Measurements from ENCODE around the gene TEX22. TPM values are rescaled to one million over a fixed set of nuclear protein-coding genes. Genes with fewer than 3 reads are reported as not detected.
A peak's percentile ranks its signal among the peaks of the same experiment; 100 is the strongest.

TEX22 gene
- total RNA-seq, 4 donors from 2014 or later: 0.22 to 0.81 (median 0.33) TPM; not detected in 1

- H3K4me3 ChIP-seq (replicated peaks in 1 of 3): peak overlapping the region in 2 of 3 donors; percentile 96 to 97
- H3K27ac ChIP-seq: peak overlapping the region in 2 of 3 donors; percentile 74 to 80
- peaks cover 3 to 4% of the 10 kb centered on the region in 2 donors for H3K36me3 ChIP-seq
- peaks cover 12 to 20% of the 10 kb centered on the region in 2 donors for H3K4me1 ChIP-seq
- no peaks in the 10 kb centered on the region for H3K9me3 ChIP-seq
- TF ChIP-seq POLR2A (IDR thresholded peaks at IDR 0.05) (no peak), CTCF (IDR thresholded peaks at IDR 0.05) (no peak)
- intact Hi-C loops (cut with DNase I): no loop called here
- no peak for DNase-seq
- WGBS, 2 donors: 82 to 86% methylated on average over 8 to 13 of the region's 13 CpGs
- no peaks in the 10 kb centered on the region for H3K27me3 ChIP-seq
Observed at GRCh38 chr14:105397350-105397931, 897 bp upstream of the TEX22 start.

- DNase-seq: no peak
- H3K27ac ChIP-seq: peak overlapping the region; percentile 74 to 80 (median 78)
- 37 to 41% methylated on average over 15 to 25 of the region's 41 CpGs for WGBS, 2 donors
- no peaks in the 10 kb centered on the region for H3K27me3 ChIP-seq
- H3K4me1 ChIP-seq: peaks cover 12 to 20% of the 10 kb centered on the region in 2 donors
- TF ChIP-seq POLR2A (IDR thresholded peaks at IDR 0.05) (no peak), CTCF (IDR thresholded peaks at IDR 0.05) (no peak)
- intact Hi-C loops (cut with DNase I): no loop called here
- H3K36me3 ChIP-seq: peaks cover 3 to 4% of the 10 kb centered on the region in 2 donors
- H3K4me3 ChIP-seq (replicated peaks in 1 of 3): peak overlapping the region; percentile 68 to 97 (median 96)
- H3K9me3 ChIP-seq: no peaks in the 10 kb centered on the region
Observed at GRCh38 chr14:105398726-105399465, 558 bp downstream of the TEX22 start.

GRCh38 chr14:105399466-105399775, 1.1 kb downstream of the TEX22 start:
- DNase-seq: no peak
- peaks cover 12 to 20% of the 10 kb centered on the region in 2 donors for H3K4me1 ChIP-seq
- peaks cover 3 to 4% of the 10 kb centered on the region in 2 donors for H3K36me3 ChIP-seq
- intact Hi-C loops (cut with DNase I): no loop called here
- WGBS, 2 donors: 88 to 96% methylated on average over 4 to 8 of the region's 8 CpGs
- H3K9me3 ChIP-seq: no peaks in the 10 kb centered on the region
- no peak overlapping the region for H3K27ac ChIP-seq
- H3K4me3 ChIP-seq (replicated peaks in 1 of 3): peak overlapping the region in 1 of 3 donors; percentile 96
- TF ChIP-seq POLR2A (IDR thresholded peaks at IDR 0.05) (no peak), CTCF (IDR thresholded peaks at IDR 0.05) (no peak)
- no peaks in the 10 kb centered on the region for H3K27me3 ChIP-seq

GRCh38 chr14:105400016-105400415, 1.7 kb downstream of the TEX22 start:
- WGBS, 2 donors: 93 to 95% methylated on average over 6 to 8 of the region's 9 CpGs
- intact Hi-C loops (cut with DNase I): no loop called here
- H3K27me3 ChIP-seq: no peaks in the 10 kb centered on the region
- no peak for DNase-seq
- peaks cover 12 to 20% of the 10 kb centered on the region in 2 donors for H3K4me1 ChIP-seq
- H3K4me3 ChIP-seq (replicated peaks in 1 of 3): no peak overlapping the region
- H3K9me3 ChIP-seq: no peaks in the 10 kb centered on the region
- peaks cover 3 to 4% of the 10 kb centered on the region in 2 donors for H3K36me3 ChIP-seq
- TF ChIP-seq POLR2A (IDR thresholded peaks at IDR 0.05) (no peak), CTCF (IDR thresholded peaks at IDR 0.05) (no peak)
- H3K27ac ChIP-seq: no peak overlapping the region

GRCh38 chr14:105401699-105402098, 3.4 kb downstream of the TEX22 start:
- Histone ChIP-seq H3K9me3 (no peaks in the 10 kb centered on the region), H3K36me3 (peaks cover 3 to 4% of the 10 kb centered on the region in 2 donors), H3K27ac (no peak overlapping the region), H3K4me1 (peaks cover 12 to 20% of the 10 kb centered on the region in 2 donors), H3K4me3 (replicated peaks in 1 of 3) (no peak overlapping the region), H3K27me3 (no peaks in the 10 kb centered on the region)
- 94 to 95% methylated on average over 9 of the region's 9 CpGs for WGBS, 2 donors
- intact Hi-C loops (cut with DNase I): no loop called here
- no peak for DNase-seq
- no peak for TF ChIP-seq POLR2A (IDR thresholded peaks at IDR 0.05)
- TF ChIP-seq CTCF (IDR thresholded peaks at IDR 0.05): no peak
